Hepatocyte (in vitro differentiated cells): Measurements from ENCODE around the gene FAM227B.
"Not testable (repeated sequence)": the region's sequence is repeated elsewhere in the genome, so short reads cannot be mapped to it uniquely, and the experiment has no call there.

ENCODE experiments used
- CTCF ChIP-seq: fragments of 200-600 bp; sonication (generic); IDR thresholded peaks from 2 replicates; pipeline ENCODE4 v1.5.1; 2016; ENCODE audit warnings: antibody characterized with exemption, mild to moderate bottlenecking; ENCODE audit not compliant: poor library complexity
- EZH2 ChIP-seq: fragments of 200-600 bp; sonication (generic); IDR thresholded peaks from 2 replicates; pipeline ENCODE4 v1.6.1; 2016; ENCODE audit warnings: antibody characterized with exemption, mild to moderate bottlenecking, borderline replicate concordance
- EZH2phosphoT487 ChIP-seq: fragments of 200-600 bp; sonication (generic); IDR thresholded peaks from one replicate; pipeline ENCODE4 v1.6.1; 2018; ENCODE audit warnings: antibody characterized with exemption, mild to moderate bottlenecking, low read depth, moderate library complexity; ENCODE audit not compliant: unreplicated experiment, severe bottlenecking

- not testable (repeated sequence) for TF ChIP-seq CTCF, EZH2, EZH2phosphoT487
These were observed 266.2 kb downstream of the FAM227B start for GRCh38 chr15:49354439-49354838.
